ENCODE data around the gene KLHL29. TPM values are rescaled to one million over a fixed set of nuclear protein-coding genes. Genes with fewer than 3 reads are reported as not detected.

KLHL29 gene
- total and polyA plus RNA-seq, 10 donors = 1.5 to 30.5 (median 9.4) TPM

DNA sequence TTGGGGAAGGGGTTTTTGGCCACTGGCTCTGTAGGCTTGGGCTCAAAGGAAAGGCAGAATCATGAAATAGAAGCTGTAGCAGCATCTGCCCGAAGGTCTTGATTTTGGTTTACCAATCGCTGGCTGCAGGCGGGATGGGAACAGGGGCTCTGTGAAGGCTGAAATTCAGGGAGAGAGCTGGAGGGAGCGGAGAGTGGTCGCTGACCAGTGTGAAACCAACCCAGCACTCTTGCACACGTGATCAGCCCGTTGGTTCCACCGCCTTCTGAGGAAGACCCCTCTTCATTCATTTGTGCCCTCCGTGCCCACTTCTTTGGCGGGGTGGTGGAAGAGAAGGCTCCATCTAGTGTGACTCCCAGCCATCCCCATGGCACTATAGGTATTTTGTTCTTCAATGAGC is 82.6 kb downstream of the KLHL29 start:
- 90 to 96% (median 91%) methylated on average over 8 to 10 of the region's 10 CpGs for WGBS, 5 donors
- Histone ChIP-seq H3K36me3 (no peaks in the 10 kb centered on the region), H3K4me1 (no peaks in the 10 kb centered on the region), H3K27ac (no peak overlapping the region), H3K4me3 (no peak overlapping the region), H3K9me3 (no peaks in the 10 kb centered on the region), H3K27me3 (replicated peaks in 1 of 7) (peaks cover 0 to 25% (median 0%) of the 10 kb centered on the region in 7 donors)
- DNase-seq = peak; percentile 48
- intact Hi-C loops (cut with DNase I; ENCODE audit: low total_unique reads) = no loop called here
- no peak for TF ChIP-seq POLR2A (IDR thresholded peaks at IDR 0.05)

DNA sequence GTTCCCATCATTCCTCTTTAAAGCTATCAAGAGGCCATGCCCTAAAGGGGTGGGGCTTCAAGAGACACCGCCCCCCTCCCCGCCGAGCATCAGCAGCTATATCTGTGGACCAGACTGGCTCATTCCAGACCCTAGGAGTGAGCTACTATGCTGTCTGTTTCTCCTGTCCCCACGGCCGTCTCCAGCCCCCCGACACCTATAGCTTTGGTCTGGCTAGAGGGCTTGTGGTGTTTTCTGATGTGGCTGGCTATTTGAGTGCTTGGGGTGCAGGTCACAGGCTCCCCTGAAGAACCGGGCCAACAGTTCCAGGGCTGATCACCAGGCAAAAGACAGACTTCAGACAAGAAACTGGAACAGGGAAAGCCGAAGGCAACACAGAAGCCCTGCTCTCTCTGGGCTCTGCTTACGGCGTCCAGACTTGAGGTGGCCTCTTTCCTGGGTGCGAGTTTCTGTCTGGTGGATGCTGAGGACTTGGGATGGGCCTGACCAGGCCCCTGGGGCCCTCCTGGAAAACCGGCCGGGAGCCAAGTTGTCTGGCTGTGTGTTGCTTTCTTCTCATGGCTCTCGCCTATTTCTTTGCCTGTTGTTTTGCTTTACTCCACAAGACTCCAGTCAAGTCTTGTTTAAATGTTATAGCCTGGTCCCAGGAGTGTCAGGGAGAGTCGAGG is 83.6 kb downstream of the KLHL29 start:
- Histone ChIP-seq H3K27me3 (replicated peaks in 1 of 7) (peaks cover 0 to 17% (median 0%) of the 10 kb centered on the region in 7 donors), H3K36me3 (no peaks in the 10 kb centered on the region), H3K9me3 (no peaks in the 10 kb centered on the region), H3K27ac (no peak overlapping the region), H3K4me3 (no peak overlapping the region), H3K4me1 (no peaks in the 10 kb centered on the region)
- DNase-seq = peak; percentile 47
- WGBS, 5 donors = 80 to 87% (median 84%) methylated on average over 14 to 15 of the region's 15 CpGs
- intact Hi-C loops (cut with DNase I; ENCODE audit: low total_unique reads) = no loop called here
- TF ChIP-seq, protein P1, sequence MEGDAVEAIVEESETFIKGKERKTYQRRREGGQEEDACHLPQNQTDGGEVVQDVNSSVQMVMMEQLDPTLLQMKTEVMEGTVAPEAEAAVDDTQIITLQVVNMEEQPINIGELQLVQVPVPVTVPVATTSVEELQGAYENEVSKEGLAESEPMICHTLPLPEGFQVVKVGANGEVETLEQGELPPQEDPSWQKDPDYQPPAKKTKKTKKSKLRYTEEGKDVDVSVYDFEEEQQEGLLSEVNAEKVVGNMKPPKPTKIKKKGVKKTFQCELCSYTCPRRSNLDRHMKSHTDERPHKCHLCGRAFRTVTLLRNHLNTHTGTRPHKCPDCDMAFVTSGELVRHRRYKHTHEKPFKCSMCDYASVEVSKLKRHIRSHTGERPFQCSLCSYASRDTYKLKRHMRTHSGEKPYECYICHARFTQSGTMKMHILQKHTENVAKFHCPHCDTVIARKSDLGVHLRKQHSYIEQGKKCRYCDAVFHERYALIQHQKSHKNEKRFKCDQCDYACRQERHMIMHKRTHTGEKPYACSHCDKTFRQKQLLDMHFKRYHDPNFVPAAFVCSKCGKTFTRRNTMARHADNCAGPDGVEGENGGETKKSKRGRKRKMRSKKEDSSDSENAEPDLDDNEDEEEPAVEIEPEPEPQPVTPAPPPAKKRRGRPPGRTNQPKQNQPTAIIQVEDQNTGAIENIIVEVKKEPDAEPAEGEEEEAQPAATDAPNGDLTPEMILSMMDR (IDR thresholded peaks at IDR 0.05 in 8 of 11, conservative IDR thresholded peaks at IDR 0.05 in 3 of 11) = no peak
- TF ChIP-seq POLR2AphosphoS5 (IDR thresholded peaks at IDR 0.05) (no peak), POLR2A (IDR thresholded peaks at IDR 0.05) (no peak)

DNA sequence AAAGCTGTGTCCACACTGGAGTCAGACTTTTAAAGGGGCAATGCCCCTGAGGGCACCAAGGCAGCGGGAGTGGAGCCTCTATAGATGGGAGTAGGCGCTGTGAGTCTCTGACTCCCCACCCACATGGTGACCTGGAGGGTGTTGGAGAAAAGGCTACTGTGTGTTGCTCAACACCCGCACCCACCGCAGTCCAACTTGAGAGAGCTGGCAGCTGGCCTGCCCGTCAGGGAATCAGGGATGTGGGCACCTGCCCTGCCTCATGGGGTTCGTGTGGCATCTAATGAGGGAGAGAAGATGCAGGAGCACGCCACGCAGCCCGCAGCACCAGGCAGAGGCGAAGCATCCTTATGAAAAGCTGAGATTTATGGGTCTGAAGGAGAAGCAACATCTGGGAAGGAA is 84.2 kb downstream of the KLHL29 start:
- H3K27ac ChIP-seq = no peak overlapping the region
- H3K9me3 ChIP-seq = no peaks in the 10 kb centered on the region
- peak; percentile 63 for DNase-seq
- 81 to 91% (median 86%) methylated on average over 8 to 10 of the region's 10 CpGs for whole genome bisulfite sequencing, 5 donors
- no peaks in the 10 kb centered on the region for H3K4me1 ChIP-seq
- H3K4me3 ChIP-seq = no peak overlapping the region
- intact Hi-C loops (cut with DNase I; ENCODE audit: low total_unique reads) = no loop called here
- TF ChIP-seq POLR2AphosphoS5 (IDR thresholded peaks at IDR 0.05) = no peak
- TF ChIP-seq, protein P1 (IDR thresholded peaks at IDR 0.05 in 8 of 11, conservative IDR thresholded peaks at IDR 0.05 in 3 of 11) = no peak
- TF ChIP-seq POLR2A (IDR thresholded peaks at IDR 0.05) = no peak
- H3K27me3 ChIP-seq (replicated peaks in 1 of 7) = peaks cover 0 to 14% (median 0%) of the 10 kb centered on the region in 7 donors
- H3K36me3 ChIP-seq = no peaks in the 10 kb centered on the region

DNA sequence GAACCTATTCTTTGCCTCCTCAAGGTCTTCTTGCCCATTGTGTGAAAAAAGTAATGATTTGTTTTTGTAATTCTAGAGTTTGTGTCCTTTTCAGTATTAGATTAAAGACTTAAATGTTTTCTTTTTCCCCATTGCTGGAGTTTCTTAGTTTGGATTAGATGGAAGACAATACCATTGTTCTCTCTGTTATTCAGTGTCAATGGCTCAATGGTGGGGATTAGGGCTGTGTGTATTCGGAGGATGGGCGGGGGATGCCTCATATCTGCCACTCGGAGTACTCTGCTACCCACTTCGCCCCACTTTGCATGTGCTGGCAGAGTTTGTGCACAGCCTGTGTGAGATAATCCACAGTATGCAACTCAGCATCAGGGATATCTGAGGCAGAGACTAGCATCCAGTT is 90.1 kb downstream of the KLHL29 start:
- Histone ChIP-seq H3K27ac (no peak overlapping the region), H3K4me3 (no peak overlapping the region), H3K27me3 (replicated peaks in 1 of 7) (peaks cover 0 to 7% (median 0%) of the 10 kb centered on the region in 7 donors), H3K36me3 (no peaks in the 10 kb centered on the region), H3K9me3 (no peaks in the 10 kb centered on the region), H3K4me1 (no peaks in the 10 kb centered on the region)
- intact Hi-C loops (cut with DNase I; ENCODE audit: low total_unique reads) = no loop called here
- 67 to 77% (median 68%) methylated on average over 4 of the region's 4 CpGs for WGBS, 5 donors
- TF ChIP-seq, protein P1 (IDR thresholded peaks at IDR 0.05 in 8 of 11, conservative IDR thresholded peaks at IDR 0.05 in 3 of 11) = no peak
- TF ChIP-seq POLR2A (IDR thresholded peaks at IDR 0.05) (no peak), POLR2AphosphoS5 (IDR thresholded peaks at IDR 0.05) (no peak)
- no peak for DNase-seq
